Globus pallidus (tissue), 1 donor: ENCODE measurements around the gene STK32C.
"Not testable (repeated sequence)": the region's sequence is repeated elsewhere in the genome, so short reads cannot be mapped to it uniquely, and the experiment has no call there.

Experiments
- DNase-seq: peaks from one replicate; pipeline ENCODE4 v3.0.0-alpha.2; 2015; ENCODE audit warnings: low spot score

STK32C gene

DNA sequence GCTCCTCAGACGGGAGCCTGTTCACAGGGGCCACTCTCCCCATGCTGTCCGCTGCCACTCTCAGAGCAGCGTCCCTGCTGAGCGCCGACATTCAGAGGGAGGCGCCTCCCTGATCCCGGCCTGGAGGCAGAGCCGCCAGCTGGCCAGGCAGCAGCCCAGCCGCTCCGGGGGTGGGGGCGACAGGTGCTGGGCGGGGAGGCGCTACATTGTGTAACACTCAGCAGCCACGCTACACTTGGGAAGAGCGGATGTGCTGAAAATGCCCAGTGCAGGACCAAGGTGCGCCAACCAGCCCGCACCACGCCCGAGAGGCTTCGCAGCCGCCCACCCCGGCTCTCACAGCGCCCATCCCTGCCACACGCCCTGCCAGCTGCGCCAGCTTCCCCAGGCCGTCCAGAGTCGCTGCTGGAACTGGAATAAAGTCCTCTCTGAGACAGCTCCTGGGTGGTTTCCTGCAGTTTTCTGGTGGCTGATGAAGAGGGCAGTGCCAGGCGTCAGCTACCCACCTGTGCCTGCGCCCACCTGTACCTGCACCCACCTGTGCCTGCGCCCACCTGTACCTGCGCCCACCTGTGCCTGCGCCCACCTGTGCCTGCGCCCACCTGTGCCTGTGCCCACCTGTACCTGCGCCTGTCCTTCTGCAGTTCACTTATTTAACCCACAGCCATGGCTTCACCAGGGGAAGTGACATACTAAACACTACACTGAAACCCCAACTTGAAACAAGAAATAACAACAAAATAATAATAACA lies 25.7 kb downstream of the STK32C start:
- DNase-seq, result no peak

DNA sequence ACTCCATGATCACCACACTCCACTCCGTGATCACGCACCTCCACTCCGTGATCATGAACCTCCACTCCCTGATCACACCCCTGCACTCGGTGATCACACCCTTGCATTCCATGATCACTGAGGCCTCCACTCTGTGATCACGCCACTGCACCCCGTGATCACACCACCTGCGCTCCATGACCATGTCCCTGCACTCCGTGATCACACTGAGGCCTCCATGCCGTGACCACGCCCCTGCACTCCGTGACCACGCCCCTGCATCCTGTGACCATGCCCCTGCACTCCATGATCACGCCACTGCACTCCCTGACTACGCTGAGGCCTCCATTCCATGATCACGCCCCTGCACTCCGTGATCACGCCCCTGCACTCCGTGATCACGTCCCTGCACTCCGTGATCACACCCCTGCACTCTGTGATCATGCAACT lies 27.1 kb downstream of the STK32C start:
- no peak for DNase-seq

DNA sequence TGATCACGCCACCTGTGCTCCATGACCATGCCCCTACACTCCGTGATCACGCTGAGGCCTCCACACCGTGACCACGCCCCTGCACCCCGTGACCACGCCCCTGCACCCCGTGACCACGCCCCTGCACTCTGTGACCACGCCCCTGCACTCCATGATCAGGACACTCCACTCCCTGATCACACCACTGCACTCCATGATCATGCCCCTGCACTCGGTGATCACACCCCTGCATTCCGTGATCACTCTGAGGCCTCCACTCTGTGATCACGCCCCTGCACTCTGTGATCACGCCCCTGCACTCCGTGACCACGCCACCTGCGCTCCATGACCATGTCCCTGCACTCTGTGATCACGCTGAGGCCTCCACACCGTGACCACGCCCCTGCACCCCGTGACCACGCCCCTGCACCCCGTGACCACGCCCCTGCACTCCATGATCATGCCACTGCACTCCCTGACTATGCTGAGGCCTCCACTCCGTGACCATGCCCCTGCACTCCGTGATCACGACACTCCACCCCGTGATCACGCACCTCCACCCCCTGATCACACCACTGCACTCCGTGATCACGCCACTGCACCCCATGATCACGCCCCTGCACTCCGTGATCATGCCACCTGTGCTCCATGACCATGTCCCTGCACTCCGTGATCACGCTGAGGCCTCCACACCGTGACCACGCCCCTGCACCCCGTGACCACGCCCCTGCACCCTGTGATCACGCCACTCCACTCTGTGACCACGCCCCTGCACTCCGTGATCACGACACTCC lies 27.7 kb downstream of the STK32C start:
- no peak for DNase-seq

- no peak for DNase-seq
Measured at GRCh38 chr10:132277311-132277741, 30.4 kb downstream of the STK32C start.

DNA sequence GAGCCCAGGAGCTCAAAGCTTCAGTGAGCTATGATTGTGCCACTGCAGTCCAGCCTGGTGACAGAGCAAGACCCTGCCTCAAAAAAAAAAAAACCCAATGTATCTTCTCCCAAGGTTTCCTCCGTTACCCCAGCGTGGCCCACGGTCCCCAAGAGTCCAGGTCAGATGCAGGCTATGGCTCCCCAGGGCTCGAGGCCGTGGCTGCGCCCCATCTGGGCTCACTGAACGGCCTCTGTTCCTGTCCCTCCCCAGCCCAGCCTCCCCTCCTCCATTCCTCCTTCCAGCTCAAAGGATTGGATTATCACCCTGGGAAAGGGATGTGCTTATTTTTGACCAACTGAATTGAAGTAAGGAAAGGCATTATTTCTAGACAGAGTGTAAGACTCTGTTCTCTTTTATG lies 31.0 kb downstream of the STK32C start:
- DNase-seq, result no peak

DNA sequence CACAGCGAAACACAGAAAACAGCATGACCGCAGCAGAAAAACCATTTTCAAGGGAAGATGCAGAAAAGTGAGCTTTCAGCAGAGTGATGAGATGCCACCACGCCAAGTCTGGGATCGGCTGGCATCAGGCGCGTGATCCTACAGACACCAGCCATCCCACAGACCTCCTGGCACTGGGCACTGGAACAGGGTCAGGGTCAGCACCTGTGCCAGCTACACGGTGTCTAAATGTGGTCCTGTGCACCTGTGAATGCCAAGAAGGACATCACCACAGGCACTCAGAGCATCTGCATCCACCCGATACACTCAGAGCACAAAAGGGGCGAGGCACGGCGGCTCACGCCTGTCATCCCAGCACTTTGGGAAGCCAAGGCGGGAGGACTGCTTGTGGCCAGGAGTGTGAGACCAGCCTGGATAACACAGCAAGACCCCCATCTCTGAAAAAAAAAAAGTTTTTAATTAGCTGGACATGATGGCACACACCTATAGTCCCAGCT lies 31.5 kb downstream of the STK32C start:
- no peak for DNase-seq

DNA sequence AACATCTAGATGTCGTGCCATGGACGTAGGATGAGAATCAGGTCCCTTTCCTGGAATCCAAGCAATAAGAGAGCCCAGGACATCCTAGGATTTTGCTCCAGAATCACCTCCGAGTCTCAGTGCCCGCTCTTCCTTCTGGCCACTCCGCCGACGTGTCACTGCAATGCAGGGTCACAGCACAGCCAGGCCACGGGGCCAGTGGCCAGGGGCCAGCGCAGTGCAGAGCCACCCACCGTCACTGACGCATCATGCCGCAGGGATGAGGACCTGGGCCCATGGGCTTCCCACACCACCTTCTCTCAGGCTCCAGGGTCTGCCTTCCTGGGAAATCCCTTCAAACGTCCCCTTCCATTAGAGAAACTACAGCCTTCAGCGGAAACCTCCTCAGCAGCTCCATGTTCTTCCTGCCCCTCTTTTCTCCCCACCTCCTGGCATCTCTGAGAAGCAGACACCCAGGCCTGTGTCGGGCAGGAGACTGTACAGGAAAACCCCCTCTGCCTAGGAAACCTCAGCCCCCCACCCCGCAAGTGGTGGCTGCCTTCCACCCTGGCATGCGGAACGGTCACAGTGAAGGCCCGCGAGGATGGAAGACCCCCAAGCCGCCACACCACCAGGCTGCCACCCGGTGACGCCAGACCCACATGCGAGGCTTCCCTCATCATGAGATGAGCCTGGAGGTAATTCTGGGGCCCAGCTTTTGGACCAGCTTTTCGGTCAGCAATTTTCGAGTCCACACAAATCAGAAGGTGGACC lies 32.1 kb downstream of the STK32C start:
- DNase-seq, result no peak

DNA sequence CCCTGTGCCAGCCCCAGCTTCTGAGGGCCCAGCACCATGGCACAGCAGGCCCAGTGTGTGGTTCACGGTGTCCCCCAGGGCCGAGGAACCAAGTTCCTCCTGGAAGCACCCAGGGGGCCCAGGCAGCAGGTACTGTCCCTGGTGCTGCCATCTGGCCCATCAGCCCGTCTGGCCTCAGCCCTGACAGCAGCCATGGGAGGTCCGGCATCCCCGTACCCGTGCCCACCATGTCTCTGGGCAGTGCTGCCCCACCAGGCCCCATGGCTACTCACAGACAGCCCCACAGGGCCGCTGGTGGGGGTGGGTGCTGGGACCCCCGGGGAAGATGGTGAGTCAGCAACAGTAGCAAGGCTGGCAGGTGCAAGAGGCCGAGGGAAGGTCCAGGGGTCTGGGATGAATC lies 32.8 kb downstream of the STK32C start:
- no peak for DNase-seq

DNA sequence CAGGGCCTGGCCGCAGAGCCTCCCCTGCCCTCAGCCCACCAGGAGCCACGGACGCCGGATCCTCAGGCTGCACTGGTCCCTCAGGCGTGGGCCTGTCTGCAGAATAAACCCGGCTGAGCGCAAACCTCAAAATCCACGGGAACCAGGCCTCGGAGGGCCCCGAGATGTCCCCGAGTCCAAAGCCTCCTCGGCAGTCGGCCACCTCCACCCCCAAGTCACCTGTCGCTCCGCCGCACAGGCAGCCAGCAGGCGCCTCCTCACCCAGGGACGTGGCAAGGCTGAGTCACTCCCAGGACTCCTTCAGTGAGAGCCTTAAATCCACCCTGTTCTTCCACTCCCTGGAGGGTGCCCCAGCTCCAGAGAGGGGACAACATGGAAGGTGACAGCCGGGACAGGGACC lies 33.2 kb downstream of the STK32C start:
- no peak for DNase-seq

DNA sequence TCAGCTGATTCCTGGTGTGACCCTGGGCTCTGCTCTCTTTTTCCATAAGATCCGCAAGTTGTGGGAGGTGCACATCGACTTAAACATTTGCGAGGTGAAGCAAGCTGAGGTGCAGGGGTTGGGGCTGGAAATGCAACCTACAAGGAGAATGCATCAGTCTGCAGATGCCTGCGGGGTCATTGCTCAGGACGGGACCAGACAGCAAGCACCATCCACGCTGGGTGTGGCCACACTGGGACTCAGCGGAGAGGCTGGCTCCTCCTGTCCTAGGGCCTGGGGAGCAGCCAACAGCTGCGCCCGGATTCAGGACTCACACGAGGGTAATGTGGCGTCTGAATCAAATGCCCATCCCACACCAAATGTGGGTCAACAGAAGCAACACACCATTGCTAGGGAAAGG lies 33.8 kb downstream of the STK32C start:
- no peak for DNase-seq

DNA sequence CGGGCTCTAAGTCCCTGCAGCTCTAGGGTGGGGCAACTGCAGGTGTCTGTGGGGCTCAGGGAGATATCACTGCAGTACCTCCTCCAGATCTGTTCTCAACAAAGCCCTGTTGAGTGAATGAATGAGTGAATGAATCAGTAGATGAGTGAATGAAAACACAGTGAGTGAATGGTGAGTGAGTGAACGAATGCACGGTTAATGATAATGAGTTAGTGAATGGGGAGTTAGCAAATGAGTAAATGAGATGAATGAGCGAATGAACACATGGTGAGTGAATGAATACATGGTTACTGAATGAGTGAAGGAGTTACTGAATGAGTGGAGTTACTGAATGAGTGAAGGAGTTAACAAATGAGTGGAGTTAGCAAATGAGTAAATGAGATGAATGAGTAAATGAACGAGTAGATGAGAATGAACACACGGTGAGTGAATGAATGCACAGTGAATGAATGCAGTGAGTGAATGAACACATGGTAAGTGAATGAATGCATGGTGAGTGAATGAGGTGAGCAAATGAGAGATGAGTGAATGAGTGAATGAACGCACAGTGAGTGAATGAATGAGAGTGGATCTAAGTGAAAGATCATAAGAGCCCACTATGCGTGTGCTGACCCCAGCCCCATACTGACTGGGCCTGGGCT lies 34.3 kb downstream of the STK32C start:
- no peak for DNase-seq

- no peak for DNase-seq
Measured at GRCh38 chr10:132272231-132272971, 35.3 kb downstream of the STK32C start.

GRCh38 chr10:132271458-132272230 lies 36.1 kb downstream of the STK32C start:
- DNase-seq, result no peak

- DNase-seq, result no peak
Measured at GRCh38 chr10:132270721-132271457, 36.9 kb downstream of the STK32C start.

DNA sequence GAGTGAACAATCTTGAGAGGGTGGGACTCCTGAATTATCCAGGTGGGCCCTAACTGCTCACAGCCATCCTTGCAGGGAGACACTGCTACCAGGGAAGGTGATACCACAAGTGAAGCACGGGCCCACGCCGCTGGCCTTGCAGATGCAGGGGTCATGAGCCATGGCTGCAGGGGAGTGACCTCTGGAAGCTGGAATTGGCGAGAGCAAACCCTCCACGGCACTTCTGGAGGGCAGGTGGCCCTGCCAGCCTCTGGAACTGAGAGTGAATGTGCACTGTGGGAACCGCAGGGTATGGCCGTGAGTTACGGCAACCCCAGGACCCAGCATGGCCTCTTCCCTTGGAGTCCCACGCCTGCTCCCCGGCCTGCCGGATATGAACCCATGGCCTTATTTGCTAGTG lies 37.5 kb downstream of the STK32C start:
- DNase-seq, result no peak

DNA sequence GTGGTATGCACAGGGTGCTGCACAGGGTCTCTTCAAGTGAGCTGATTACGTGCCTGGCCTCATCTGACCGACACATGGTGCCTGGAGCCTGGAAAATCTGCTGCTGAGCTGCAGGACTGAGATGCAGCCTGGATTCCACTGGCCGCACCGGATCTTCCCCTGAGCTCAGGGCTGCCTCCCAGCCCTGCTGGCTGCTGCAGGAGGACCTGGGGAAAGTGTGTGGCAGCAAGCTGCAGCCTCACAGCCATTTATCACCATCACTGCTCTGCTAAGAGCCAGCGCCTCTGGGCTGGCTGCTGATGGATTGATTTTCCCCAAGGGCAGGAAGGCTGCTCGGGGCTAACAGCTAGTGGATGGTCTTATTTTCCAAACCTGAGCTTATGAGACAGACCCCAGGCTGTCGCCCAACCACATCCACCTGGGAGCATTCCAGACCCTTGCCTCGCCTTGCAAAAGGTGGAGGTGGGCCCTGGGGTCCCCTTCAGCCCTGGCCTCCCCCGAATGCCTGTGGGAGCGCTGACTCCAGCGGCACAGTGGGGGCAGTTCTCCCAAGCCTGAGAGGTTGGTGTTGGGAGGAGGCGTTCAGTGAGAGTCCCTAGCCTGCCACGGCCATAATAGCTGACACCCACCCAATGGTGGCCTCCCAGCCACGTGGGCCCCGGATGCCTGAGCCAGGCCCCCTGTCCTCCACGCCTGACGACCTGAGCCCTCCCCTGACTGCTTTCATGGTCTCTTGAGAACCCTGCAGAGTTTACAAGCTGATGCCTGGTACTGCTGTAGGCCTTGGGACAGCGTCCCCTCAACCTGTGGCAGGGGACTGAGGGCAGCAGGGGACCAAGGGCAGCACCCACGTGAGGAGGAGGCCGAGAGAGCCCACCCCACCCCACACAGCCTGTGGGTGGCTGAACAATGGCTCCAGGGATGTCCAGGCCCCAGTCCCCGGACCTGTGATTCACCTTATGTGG lies 38.2 kb downstream of the STK32C start:
- DNase-seq, result no peak

- DNase-seq, result not testable (repeated sequence)
Measured at GRCh38 chr10:132267916-132268315, 39.8 kb downstream of the STK32C start.

DNA sequence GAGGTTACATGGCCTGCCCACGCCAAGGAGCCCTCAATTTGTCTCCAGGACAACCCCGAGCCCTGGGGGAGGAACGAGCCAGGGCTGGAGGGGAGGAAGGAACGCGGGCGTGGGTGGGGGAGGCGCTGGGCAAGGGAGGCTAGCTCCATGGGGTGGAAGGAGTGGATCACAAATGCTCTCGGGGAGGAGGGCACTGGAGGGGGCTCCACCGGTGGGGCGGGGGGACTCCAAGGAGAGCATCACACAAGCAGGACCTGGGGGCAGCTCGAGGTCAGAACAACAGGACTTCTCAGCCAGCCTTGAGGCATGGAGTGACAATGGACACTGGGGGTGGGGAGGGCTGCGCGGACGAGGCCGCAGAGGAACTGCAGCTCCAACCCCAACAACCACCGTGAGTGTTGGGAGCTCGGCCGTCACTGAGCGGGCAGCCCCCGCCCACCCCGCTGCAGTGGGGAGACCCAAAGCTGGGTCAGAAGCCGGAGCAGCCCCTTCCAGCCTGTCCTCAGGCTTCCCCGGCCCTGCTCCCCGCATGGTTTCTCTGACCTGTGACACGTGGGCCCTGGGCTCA lies 41.1 kb downstream of the STK32C start:
- no peak for DNase-seq
